Spleen (tissue), 7 donors: Measurements from ENCODE around the gene SYNPO.
A peak's percentile ranks its signal among the peaks of the same experiment; 100 is the strongest.

ENCODE experiments used
- POLR2AphosphoS5 ChIP-seq, 3 donors: sonication (generic); formaldehyde crosslinking; IDR thresholded peaks; one replicate each; pipeline ENCODE4 v1.5.1; 2017; ENCODE audit warnings: antibody characterized with exemption in 3 of 3
- TF ChIP-seq, protein P1 (sequence below), 11 experiments: fragments of 200-600 bp in 7 of 11; fragments of 450-650 bp in 4 of 11; sonication (generic) in 4 of 11; IDR thresholded peaks in 8 of 11; conservative IDR thresholded peaks in 3 of 11; 1 replicate in 7 of 11; 2 replicates in 4 of 11; pipeline versions ENCODE4 v1.4.0 to v1.8.0; 2016 to 2021; ENCODE audit warnings: antibody characterized with exemption in 11 of 11, inconsistent platforms in 4 of 11, mild to moderate bottlenecking in 1 of 11
- donor health status: DM: no; HTN: no; CAD: no; lungs with moderate emphysema.
- donor health status: DM: no; HTN: no; CAD: no.
- donor health status: DM: no; HTN: no; CAD: no.

DNA sequence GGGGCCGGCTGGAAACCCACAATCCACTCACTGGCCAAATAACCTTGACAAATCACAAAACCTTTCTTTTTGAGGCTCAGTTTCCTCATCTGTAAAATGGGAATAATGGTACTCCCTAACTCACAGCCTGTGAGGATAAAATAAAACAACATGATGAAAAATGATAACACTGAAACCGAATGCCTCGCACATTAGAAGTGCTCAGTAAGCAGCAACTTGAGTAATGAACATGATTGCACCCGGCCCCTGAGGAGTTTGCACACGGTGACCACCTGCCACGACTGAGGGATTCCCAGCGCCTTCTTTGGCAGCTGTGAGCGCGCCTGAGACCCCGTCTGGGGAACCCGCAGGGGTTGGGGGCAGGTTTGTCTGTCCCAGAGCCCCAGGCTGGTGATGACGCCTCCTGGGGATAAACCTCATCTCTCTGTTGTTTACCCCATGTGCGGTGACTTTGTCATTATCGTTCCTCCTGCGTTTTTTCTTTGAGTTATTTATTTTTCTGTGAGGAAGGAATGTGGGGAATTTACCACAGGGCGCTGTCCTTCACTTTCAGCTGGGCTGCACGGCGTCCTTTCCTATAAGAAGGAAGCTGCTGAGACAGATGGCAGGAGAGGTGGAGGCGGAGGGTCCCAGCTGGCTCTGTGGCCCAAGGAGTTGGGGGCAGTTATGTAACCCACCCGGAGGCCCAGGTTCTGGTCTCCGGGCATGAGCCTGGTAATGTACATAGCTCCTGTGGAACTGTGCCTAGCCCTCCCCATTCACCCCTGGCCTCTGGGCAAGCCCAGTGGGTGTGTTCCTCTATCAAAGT is 3.0 kb upstream of the SYNPO start:
- peak in 1 of 3 donors; percentile 20 for TF ChIP-seq POLR2AphosphoS5 (IDR thresholded peaks at IDR 0.05)
- TF ChIP-seq, protein P1, sequence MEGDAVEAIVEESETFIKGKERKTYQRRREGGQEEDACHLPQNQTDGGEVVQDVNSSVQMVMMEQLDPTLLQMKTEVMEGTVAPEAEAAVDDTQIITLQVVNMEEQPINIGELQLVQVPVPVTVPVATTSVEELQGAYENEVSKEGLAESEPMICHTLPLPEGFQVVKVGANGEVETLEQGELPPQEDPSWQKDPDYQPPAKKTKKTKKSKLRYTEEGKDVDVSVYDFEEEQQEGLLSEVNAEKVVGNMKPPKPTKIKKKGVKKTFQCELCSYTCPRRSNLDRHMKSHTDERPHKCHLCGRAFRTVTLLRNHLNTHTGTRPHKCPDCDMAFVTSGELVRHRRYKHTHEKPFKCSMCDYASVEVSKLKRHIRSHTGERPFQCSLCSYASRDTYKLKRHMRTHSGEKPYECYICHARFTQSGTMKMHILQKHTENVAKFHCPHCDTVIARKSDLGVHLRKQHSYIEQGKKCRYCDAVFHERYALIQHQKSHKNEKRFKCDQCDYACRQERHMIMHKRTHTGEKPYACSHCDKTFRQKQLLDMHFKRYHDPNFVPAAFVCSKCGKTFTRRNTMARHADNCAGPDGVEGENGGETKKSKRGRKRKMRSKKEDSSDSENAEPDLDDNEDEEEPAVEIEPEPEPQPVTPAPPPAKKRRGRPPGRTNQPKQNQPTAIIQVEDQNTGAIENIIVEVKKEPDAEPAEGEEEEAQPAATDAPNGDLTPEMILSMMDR (IDR thresholded peaks at IDR 0.05 in 8 of 11, conservative IDR thresholded peaks at IDR 0.05 in 3 of 11): no peak
